HAP-1 (cell line): ENCODE data around the gene DOCK3.
A peak's percentile ranks its signal among the peaks of the same experiment; 100 is the strongest.

ENCODE experiments used
- DNase-seq, 2 experiments: peaks; one replicate each; pipeline ENCODE4 v3.0.0-alpha.2; 2016 to 2020; ENCODE audit warnings: low spot score in 2 of 2
- H3K27me3 ChIP-seq: fragments of 250-450 bp; sonication (Bioruptor Pico); 2 replicates; pipeline ENCODE4 v1.5.1; 2020; ENCODE audit warnings: low read depth, mild to moderate bottlenecking, moderate library complexity
- H3K36me3 ChIP-seq: fragments of 250-450 bp; sonication (Bioruptor Pico); replicated peaks from 2 replicates; pipeline ENCODE4 v1.5.1; 2020; ENCODE audit warnings: mild to moderate bottlenecking
- H3K4me1 ChIP-seq: fragments of 250-450 bp; sonication (Bioruptor Pico); 2 replicates; pipeline ENCODE4 v1.5.1; 2020; ENCODE audit warnings: mild to moderate bottlenecking
- H3K4me3 ChIP-seq: fragments of 250-450 bp; sonication (Bioruptor Pico); 2 replicates; pipeline ENCODE4 v1.5.1; 2020; ENCODE audit warnings: mild to moderate bottlenecking, moderate library complexity
- H3K9me3 ChIP-seq: fragments of 250-450 bp; sonication (Bioruptor Pico); 2 replicates; pipeline ENCODE4 v1.5.1; 2020; ENCODE audit warnings: mild to moderate bottlenecking, moderate library complexity
- in situ Hi-C: fragments of 300-500 bp; cut with MboI; formaldehyde crosslinking; loops from 3 replicates; pipeline ENCODE4 v1.14.3; 2020; ENCODE audit warnings: low sequenced_read_pairs, inconsistent platforms, mixed read lengths

The DOCK3 gene

DNA sequence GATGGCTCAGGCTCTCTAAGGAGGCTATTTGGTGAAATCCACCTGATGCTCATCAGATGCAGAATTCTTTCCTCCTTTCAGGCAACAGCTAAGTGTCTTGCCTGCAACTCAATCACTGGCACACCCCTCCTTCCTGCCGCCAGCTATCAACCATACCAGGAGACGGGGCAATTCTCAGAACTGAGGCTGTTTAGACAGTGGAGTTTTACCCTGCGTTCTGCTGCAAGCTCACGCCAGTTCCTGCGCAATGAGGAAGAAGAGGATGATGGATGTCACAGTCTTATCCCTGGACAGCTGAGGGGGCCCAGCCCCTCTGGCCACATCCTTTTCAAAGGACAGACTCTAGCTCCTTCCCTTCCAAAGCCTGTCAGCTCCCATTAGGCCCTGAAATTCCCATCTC is 703.3 kb downstream of the DOCK3 start:
- no peak overlapping the region for H3K4me3 ChIP-seq
- H3K4me1 ChIP-seq, result peaks cover under 1% of the 10 kb centered on the region; the same call in 1 of the 2 replicates
- H3K27me3 ChIP-seq, result no peaks in the 10 kb centered on the region
- no peaks in the 10 kb centered on the region for H3K9me3 ChIP-seq
- in situ Hi-C loops, result loop anchor here (10.0 kb wide), 3 partner anchors 273 to 703 kb away; partner anchors contain the start of gene DOCK3
- no peak for DNase-seq
- H3K36me3 ChIP-seq, result no peaks in the 10 kb centered on the region

DNA sequence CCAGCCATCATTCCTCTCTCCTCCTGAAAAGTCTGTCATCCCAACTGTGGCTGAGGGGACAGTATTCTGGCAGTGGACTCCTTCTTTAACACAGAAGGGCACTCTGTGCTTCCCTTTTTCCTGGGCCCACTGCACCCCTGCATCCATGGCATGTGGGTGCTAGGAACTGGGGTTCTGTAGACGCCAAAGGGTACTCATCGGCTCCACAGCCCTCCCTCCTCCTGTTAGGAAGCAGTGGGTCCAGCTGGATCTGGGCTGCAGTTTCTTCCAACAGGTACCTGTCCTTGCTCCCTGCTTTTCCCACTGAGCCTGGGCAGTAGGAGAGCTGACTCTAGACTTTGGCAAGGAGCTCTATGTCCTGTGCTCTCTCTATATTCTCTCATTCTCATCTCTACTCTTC is 704.0 kb downstream of the DOCK3 start:
- no peak overlapping the region for H3K4me3 ChIP-seq
- DNase-seq, result no peak
- no peaks in the 10 kb centered on the region for H3K9me3 ChIP-seq
- no peaks in the 10 kb centered on the region for H3K36me3 ChIP-seq
- no peaks in the 10 kb centered on the region for H3K27me3 ChIP-seq
- in situ Hi-C loops, result loop anchor here (10.0 kb wide), 3 partner anchors 274 to 704 kb away; partner anchors contain the start of gene DOCK3
- H3K4me1 ChIP-seq, result peaks cover 8% of the 10 kb centered on the region

DNA sequence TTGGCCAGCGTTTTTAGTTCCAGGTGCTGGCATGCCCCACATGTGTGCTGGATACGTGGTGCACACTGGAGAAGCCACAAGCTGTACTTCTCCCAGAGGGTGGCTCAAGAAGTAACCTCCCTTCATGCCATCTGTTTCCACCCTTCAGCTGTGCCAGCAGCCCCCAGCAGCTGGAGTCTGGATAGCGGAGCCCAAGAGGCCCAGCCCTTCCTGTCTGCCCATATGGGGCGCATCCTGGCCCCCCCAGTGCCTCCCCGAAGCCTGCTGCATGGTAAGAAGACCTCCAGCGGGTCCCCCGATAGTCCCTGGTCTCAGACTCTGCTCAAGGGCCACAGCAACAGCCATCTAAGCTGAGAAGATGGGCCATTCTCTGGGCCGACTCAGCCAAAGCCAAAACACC is 704.6 kb downstream of the DOCK3 start:
- Histone ChIP-seq H3K4me1 (peaks cover 10% of the 10 kb centered on the region), H3K9me3 (no peaks in the 10 kb centered on the region), H3K27me3 (no peaks in the 10 kb centered on the region), H3K36me3 (no peaks in the 10 kb centered on the region), H3K4me3 (no peak overlapping the region)
- in situ Hi-C loops, result loop anchor here (10.0 kb wide), 3 partner anchors 274 to 704 kb away; partner anchors contain the start of gene DOCK3
- no peak for DNase-seq

DNA sequence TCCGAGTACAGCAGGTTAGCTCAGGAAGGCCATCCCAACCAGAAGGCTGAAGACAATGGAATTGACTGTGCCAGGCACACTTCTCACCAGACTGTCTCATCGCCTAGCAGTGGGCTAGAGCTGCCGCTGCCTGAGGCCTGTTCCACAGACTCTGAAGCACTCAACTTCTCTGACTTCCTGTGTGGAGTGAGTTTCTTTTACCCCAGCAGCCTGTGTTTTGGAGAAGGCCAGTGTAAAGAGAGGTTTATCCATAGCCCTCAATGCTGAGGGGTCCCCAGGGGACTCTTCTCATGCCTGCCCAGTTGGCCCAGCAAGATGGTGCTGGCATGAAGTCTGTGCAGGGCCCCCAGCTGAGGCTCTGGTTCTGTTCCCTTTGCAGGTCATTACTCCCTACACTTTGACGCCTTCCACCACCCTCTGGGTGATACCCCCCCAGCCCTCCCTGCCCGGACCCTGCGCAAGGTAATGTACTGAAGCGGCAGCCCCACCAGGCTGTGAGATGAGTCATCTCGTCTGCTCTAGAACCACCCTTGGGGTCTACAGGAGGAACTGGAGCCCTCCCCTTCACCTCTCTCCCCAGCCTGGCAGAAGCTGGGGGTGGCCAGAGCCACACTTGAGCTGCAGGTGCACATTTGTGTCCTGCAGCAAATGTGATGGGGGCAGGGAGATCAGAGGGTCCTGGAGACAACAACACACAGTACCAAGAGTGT is 705.2 kb downstream of the DOCK3 start:
- peaks cover 3% of the 10 kb centered on the region for H3K36me3 ChIP-seq
- DNase-seq, result no peak
- H3K9me3 ChIP-seq, result no peaks in the 10 kb centered on the region
- H3K27me3 ChIP-seq, result no peaks in the 10 kb centered on the region
- H3K4me1 ChIP-seq, result peaks cover 10% of the 10 kb centered on the region
- in situ Hi-C loops, result loop anchor here (10.0 kb wide), 4 partner anchors 275 to 1025 kb away; partner anchors contain the start of genes CYB561D2, DOCK3, NPRL2 and TMEM115
- no peak overlapping the region for H3K4me3 ChIP-seq

DNA sequence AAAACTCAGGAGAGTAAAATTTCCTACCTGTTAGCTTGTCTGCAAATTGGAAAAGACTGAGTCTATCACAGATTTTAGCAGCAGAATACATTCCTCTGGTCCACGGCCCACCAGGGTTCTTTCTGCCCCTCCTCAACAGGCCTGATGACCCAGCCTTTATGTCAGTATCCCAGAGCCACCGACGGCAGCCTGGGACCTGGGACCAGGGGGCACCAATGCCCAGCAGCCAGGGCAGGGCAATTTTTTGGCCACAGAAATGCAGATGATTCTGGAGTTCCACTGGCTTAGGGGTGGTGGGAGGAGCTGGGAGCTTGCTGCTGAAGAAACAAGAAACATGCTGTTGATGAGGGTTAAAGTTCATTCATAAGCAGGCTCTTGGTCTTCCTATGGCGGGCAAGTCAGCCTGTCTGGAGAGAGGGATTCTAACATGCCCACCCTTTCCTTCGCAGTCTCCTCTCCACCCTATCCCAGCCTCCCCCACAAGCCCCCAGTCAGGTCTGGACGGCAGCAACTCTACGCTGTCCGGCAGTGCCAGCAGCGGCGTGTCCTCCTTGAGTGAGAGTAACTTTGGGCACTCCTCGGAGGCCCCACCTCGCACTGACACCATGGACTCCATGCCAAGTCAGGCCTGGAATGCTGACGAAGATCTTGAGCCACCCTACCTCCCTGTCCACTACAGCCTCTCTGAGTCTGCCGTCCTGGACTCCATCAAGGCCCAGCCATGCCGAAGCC is 706.0 kb downstream of the DOCK3 start:
- Histone ChIP-seq H3K4me1 (peaks cover 10% of the 10 kb centered on the region), H3K36me3 (peaks cover 3% of the 10 kb centered on the region), H3K4me3 (no peak overlapping the region), H3K9me3 (no peaks in the 10 kb centered on the region), H3K27me3 (no peaks in the 10 kb centered on the region)
- no peak for DNase-seq
- in situ Hi-C loops, result loop anchor here (10.0 kb wide), 1 partner anchor 1026 kb away; the partner anchor contains the start of genes CYB561D2, NPRL2 and TMEM115

DNA sequence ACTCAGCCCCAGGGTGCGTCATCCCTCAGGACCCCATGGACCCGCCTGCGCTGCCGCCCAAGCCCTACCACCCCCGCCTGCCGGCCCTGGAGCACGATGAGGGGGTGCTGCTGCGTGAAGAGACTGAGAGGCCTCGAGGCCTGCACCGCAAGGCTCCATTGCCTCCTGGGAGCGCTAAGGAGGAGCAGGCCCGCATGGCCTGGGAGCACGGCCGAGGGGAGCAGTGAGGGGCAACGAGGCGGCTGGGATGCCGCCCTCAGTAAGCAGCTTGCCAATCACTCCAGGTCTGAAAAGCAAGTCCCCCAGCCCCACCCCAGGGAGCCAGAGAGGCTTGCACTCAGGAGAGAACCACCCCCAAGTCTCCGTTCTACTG is 706.6 kb downstream of the DOCK3 start:
- no peak overlapping the region for H3K4me3 ChIP-seq
- in situ Hi-C loops, result loop anchor here (10.0 kb wide), 1 partner anchor 1027 kb away; the partner anchor contains the start of genes CYB561D2, NPRL2 and TMEM115
- H3K36me3 ChIP-seq, result peaks cover 8% of the 10 kb centered on the region
- DNase-seq, result no peak
- H3K9me3 ChIP-seq, result no peaks in the 10 kb centered on the region
- H3K4me1 ChIP-seq, result peaks cover 11% of the 10 kb centered on the region
- H3K27me3 ChIP-seq, result no peaks in the 10 kb centered on the region

DNA sequence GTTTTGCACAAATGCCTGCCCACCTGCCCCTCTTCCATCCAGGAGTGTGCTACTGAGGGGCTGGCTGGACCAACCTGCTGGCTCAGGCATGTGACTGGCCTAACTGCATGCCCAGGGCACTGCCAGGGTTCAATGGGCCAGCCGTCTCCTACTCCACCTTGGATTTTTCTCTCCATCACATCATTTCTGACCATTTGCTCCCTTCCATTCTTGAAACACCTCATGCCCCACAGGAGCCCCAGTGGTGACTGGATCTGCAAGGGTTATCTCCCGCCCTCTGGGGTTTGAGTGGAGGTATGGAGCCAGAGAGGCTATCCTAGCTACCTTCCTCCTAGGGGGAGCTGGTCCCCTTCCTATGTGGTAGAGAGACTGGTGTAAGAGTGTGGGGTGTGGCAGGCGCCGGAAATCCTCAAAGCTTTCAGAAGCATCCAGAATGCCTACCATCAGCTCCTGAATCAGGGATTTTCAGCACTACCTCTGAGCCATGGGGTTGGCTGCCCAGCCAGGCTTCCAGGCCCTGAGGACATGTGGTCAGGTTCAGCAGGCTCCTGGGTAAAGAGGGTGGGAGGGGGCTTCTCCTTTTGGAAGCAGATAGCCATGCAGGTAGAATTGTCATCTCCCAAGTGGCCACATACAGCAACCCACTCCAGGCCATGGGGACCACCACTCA is 707.5 kb downstream of the DOCK3 start:
- Histone ChIP-seq H3K36me3 (peaks cover 15% of the 10 kb centered on the region), H3K27me3 (no peaks in the 10 kb centered on the region), H3K4me1 (peaks cover 17% of the 10 kb centered on the region), H3K4me3 (no peak overlapping the region), H3K9me3 (no peaks in the 10 kb centered on the region)
- no peak for DNase-seq
- in situ Hi-C loops, result loop anchor here (10.0 kb wide), 1 partner anchor 1027 kb away; the partner anchor contains the start of genes CYB561D2, NPRL2 and TMEM115

DNA sequence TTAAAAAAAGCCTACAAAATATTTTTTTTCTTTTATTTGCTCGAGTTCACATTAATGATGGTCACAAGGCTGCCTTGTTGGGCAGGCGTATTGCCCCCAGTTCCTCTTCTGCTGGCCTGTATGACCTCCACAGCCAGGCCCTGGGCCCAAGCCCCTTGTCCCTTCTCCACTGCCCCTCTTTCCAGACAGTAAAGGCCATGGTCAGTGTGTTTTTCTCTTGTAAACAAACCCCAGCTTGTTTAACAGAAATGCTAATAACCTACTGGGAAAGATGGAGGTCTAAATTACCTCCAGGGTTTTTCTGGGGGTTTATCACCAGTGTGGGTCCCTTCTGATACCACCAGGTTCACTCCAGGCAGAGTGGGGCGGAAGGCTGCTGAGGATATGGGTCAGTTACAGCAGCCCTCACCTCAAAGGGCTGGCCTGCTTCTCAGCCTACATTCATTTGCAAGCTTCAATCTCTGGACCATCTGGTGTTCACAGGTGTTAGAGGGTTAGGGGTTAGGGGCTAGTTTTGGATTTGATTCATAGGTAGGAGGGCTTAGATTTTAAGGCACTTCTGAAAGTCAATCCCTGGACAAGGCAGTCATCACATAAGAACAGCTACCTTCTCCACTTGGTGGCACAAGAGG is 708.3 kb downstream of the DOCK3 start:
- no peak for DNase-seq
- Histone ChIP-seq H3K36me3 (peaks cover 23% of the 10 kb centered on the region), H3K4me3 (no peak overlapping the region; the same call in 1 of the 2 replicates), H3K9me3 (no peaks in the 10 kb centered on the region), H3K4me1 (peaks cover 17% of the 10 kb centered on the region), H3K27me3 (no peaks in the 10 kb centered on the region)
- in situ Hi-C loops, result loop anchor here (10.0 kb wide), 1 partner anchor 1028 kb away; the partner anchor contains the start of genes CYB561D2, NPRL2 and TMEM115

DNA sequence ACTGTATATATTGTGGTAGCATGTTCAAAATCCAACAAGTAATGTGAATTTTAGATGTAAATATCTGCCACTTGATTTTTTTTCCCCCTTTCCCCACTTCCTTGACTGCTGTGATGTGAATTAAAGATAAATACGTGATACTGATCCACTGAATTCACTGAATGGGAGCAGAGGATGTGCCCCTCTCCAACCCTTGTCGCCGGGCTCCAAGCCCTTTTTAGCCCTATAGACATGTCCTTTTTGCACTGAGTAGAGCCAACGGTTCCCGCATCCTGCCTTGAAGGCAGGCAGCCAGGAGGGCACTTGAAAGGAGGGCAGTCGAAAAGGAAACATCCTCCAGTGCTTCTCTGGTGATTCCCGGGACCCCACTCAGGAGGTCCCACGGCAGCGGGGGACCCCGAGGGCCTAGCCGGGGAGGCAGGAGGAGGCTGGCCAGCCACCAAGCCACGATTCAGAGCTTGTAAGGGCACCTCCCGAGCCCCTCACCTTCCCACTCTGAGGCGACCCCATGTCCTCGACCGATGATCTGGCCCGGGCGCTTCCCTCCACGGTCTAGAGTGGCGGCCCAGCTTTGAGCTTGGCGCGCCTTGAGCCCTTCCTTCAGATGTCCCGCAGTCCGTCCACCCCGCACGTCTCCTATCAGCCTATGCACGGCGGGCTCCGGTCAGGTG is 709.5 kb downstream of the DOCK3 start:
- in situ Hi-C loops, result loop anchor here (10.0 kb wide), 1 partner anchor 1029 kb away; the partner anchor contains the start of genes CYB561D2, NPRL2 and TMEM115

DNA sequence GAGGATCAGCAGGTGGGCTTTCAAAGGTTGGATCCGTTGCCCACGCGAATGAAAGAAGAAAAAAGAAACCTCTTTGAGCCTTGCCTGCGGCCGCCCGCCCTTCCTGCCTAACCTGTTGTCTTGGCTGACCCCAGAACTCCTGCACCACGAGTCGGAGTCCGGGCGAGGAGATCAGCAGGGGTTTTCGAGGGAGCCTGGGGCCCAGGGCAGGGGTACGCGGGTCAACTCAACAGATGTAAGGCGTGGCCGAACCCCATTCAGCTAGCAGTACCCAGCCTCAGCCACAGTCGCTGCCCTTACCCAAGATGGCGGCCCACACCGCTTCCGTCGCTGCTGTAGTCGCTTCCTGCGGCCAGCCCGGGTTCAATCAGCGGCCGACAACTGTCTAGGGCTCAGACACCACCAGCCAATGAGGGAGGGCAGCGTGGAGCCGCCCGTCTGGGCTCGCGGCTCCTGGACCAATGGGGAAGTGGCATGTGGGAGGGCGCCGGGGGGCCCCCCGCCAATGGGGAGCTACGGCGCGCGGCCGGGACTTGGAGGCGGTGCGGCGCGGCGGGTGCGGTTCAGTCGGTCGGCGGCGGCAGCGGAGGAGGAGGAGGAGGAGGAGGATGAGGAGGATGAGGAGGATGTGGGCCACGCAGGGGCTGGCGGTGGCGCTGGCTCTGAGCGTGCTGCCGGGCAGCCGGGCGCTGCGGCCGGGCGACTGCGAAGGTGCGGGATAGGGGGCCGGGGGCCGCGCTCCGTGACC is 710.2 kb downstream of the DOCK3 start, which contains the start of gene MANF:
MANF (plus strand) TSS at position 566 of the 748 bp plus-strand sequence; CDS start at position 618, 52 bp downstream.
- Histone ChIP-seq H3K9me3 (no peaks in the 10 kb centered on the region), H3K4me1 (peaks cover 17% of the 10 kb centered on the region), H3K4me3 (peak within 1 kb of the TSS; percentile 96), H3K27me3 (no peaks in the 10 kb centered on the region), H3K36me3 (peaks cover 40% of the 10 kb centered on the region)
- peak; percentile 94 to 98 for DNase-seq
- in situ Hi-C loops, result loop anchor here (10.0 kb wide), 1 partner anchor 1030 kb away; the partner anchor contains the start of genes CYB561D2, NPRL2 and TMEM115

More for the DNA sequence above, 709.5 kb downstream of the DOCK3 start:
- peaks cover 17% of the 10 kb centered on the region for H3K4me1 ChIP-seq
- no peaks in the 10 kb centered on the region for H3K27me3 ChIP-seq
- no peaks in the 10 kb centered on the region for H3K9me3 ChIP-seq
- DNase-seq, result peak in 1 of 2 experiments; percentile 51
- peak overlapping the region; percentile 96 for H3K4me3 ChIP-seq
- H3K36me3 ChIP-seq, result peaks cover 34% of the 10 kb centered on the region

DNA sequence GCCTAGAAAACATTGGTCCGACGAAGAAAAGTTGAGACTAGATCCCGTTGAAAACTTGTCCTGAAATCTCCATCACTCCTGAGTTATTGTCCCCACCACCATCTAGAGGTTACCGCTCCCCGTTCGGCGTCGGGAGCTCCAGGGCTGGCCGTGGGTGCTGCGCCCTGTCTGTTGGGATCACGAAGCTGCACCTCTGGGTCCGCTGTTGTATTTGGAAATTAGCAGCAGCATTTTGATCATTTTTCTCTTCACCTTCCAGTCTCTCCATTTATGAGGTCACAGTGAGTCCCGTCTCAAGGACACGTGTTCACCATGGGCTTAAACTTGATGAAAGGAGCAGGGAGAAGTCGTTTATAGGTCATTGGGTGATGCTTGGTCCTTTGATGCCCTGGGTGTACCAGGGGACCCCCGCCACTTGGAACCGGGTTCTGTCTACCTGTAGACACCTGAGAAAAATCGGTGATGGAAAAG is 710.9 kb downstream of the DOCK3 start:
- Histone ChIP-seq H3K4me3 (peak overlapping the region; percentile 96), H3K27me3 (no peaks in the 10 kb centered on the region), H3K4me1 (peaks cover 20% of the 10 kb centered on the region), H3K36me3 (peaks cover 46% of the 10 kb centered on the region), H3K9me3 (no peaks in the 10 kb centered on the region)
- in situ Hi-C loops, result loop anchor here (10.0 kb wide), 1 partner anchor 1031 kb away; the partner anchor contains the start of genes CYB561D2, NPRL2 and TMEM115
- DNase-seq, result no peak
